GM19452 (cell line): ENCODE measurements around the gene POMGNT2.
"Not testable (repeated sequence)": the region's sequence is repeated elsewhere in the genome, so short reads cannot be mapped to it uniquely, and the experiment has no call there.

Source experiments
- ATAC-seq: cut with Tn5 transposase; IDR thresholded peaks from one replicate; pipeline ENCODE4 v1.9.1; 2021; ENCODE audit not compliant: unreplicated experiment

Gene POMGNT2

DNA sequence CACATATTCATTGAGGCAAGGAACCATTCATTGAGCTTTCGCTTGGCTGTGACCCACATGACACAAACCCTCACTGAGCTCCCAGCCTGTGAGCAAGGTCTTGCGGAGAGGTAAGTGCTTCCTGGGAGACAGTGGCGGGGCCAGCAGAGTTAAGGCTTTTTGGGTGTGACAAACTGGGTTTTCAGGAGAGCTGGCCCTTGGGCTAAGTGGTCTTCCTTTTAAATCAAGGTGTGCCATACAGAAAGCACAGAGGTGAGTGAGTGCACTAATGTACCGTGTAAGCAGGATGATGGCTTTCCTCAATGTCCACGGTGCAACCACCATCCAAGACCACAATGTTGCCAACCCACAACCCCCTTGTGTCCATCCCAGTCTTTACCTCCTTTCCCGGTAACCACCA is 28.6 kb downstream of the POMGNT2 start:
- ATAC-seq: no peak

DNA sequence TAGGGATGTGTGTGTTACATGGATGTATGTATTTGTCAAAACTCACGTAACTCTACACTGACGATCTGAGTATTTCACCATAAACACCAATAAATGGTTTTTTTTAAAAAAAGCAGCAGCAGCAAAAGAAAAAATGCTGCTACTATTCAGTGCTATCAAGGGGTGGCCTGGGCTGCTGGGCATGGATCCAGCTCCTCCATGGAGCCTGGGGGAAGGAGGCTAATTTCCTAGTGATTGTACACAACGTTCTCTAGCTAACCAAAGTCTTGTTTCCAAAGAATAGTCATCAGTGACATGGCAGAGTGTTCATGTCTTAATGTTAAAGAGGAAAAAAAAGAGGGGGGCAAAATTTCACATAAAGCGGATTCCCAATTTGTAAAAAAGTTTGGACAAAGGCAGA is 29.0 kb downstream of the POMGNT2 start:
- no peak for ATAC-seq

DNA sequence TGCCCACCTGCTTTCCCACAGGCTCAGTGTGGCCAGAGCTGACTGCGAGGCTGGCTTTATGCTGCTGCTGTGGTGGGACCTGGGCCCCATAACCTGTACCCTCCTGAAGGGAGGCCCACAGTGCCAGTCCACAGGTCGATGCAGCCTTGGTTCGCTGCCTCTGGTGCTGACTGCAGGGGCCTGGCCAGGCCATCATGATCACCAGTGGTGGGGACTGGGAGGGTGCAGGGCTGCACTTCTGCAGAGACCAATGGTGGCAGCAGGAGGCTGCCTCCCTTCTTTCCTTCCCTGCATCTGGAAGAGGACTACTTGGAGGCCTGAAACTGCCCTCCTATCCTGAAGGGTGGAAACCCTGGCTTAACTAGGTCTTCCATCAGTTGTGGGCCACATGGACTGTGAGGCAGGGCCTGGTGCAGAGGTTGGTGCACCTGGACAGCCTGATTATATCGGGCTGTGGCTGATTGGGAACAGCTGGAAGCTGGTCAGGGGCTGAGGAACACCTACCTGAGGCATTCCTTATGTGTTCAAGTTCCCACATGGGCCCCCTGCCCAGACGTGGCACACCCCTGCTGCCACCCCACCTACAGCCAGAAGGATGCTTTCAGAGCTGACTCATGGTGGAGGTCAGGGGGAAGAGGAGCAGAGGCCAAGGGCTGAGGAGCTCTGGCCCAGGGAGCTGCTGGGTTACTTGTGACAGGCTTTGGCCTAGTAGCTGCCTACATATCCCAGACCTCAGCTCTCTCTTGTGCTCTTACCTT is 29.8 kb downstream of the POMGNT2 start:
- ATAC-seq: no peak

DNA sequence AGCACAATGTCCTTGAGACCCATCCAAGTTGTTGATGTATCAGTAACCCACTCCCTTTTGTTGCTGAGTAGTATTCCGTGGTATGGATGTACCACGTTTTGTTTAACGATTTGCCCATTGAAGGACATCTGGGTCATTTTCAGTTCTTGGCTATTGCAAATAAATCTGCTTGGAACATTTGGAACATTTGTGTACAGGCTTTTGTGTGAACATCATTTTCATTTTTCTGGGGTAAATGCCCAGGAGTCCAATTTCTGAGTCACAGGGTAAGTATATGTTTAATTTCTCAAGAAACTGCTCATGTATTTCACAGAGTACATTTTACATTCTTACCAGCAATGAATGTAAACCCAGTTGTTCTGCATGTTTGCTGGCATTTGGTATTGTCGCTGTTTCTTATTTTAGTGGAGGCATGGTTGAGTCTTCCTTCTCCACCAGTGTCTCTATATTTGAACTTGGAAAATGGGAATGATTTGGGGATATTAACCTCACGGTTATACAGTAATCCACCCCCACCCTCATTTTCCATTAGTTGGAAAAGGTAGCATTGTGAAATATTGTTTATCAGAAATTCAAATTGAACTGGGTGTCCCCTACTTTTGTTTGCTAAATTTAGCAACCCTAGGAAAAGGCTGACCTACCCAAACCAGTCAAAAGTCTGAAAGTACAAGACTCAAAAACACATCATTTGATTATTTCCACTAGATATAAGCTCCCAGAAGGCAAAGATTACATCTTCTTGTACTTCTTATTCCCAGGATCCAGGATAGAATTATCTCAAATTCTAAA is 30.8 kb downstream of the POMGNT2 start:
- no peak for ATAC-seq

DNA sequence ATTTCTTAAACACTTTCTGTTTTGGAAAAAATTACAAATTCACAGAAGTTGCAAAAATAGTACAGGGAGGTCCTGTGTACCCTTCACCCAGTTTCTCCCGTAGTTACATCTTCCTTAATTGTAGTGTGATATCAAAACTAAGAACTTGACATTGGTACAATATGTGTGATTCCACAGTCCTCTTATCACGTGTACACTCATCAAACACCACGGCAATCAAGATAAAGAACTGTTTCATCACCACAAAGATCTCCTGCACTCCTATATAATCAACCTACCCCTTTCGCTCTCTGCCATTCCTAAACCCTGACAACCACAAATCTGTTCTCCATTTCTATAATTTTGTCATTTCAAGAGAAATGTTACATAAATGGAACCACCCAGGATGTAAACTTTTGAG is 31.4 kb downstream of the POMGNT2 start:
- no peak for ATAC-seq

DNA sequence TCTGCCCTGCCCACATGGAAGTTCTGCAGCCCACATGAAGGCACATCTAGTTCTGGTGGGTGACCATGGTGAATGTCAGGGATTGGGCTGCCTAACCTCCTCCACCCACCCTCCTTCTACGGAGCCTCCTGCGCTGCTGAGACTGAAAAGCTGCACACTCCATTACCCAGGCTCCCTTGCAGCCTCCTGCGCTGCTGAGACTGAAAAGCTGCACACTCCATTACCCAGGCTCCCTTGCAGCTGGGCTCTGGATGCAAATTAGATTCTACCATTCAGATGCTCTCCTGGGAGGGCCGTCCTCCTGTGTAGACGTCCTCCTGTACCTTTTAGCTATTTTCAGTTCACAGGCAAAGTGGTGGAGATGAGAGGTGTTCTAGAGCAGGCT is 32.1 kb downstream of the POMGNT2 start:
- ATAC-seq: no peak

DNA sequence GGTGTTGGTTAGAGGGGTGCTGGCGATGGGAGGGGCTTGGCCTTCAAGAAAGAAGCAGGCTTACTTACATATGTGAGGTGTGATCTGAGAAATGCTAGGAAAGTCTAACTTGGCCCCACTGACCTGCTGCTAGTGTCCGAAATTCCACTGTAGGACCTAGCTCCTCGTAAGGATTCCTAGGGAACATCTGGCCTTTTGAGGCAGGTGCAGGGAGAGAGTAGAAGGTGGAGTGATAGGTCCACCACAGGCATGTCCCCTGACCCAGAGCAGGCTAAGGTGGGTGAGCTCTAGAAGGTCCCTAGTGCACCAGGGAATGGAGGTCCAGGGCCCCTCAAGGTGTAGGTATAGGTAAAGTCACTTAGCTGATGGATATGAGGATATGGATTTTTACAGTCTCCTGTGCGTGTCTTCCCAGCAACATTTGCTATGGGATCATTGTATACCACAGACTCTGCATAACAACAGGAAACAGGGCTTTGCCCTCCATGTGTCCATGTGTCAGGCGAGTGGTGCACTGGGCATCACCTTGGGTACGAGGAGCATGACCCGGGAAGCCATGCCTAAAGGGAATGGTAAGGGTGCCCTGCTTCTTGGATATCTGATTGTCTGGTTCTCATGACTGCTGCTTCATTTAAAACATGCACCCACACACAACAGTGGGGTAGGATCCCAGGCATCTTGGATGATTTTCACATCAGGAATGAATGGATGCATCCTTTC is 32.6 kb downstream of the POMGNT2 start:
- no peak for ATAC-seq

DNA sequence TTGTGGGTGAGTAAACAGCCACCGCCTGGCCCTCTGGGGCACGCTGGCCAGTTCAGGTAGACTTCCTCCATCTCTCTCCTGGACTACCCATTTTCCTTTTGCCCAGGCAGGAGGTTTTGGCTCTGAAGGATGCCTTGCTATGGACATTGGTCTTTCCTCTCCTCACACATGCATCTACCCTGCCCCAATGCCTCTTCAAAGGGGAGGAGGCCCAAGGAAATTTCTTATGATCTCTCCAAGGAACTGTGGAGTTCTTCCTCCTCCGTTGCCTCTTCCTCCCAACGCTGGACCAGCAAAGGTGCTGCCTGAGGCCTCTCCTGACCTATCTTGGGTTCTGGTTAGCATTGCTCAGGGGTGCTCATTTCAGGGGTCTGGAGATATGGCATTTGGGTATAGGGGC is 33.5 kb downstream of the POMGNT2 start:
- no peak for ATAC-seq

DNA sequence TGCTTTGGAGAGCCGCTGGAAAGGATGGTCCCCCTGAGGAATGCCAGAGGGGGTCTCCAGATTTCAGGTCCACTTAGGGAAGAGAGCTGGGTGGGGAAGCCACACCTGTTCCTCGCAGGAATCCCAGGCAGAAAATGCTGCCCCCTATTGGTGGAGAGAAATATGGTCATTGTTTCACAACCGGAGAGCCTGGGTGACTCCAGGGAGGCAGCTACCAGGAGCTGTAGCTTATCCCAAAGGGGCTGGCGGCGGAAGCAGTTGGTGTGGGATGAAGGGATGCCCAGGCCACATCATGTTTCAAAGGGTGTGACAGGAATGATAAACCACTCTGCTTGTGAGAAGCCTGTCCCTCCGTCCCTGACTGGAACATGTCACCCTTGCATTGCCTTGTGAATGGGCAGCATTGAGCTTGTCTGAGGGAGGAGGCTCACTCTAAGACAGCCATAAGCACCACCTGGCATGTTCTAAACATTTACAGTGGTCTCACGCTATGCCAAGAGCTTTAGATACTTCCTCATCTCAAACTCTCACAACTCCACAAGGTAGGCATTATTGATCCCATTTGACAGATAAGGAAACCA is 34.5 kb downstream of the POMGNT2 start:
- ATAC-seq: no peak

DNA sequence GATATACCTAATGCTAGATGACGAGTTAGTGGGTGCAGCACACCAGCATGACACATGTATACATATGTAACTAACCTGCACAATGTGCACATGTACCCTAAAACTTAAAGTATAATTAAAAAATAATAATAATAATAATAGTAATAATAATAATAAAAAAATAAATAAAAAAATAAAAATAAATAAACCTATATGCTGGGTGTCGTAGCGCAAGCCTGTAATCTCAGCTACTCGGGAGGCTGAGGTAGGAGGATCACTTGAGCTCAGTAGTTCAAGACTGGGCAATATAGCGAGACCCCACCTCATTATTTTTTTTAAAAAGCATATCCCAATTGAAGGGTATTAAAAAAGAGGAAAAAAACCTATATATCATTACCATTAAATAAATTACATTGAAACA is 35.2 kb downstream of the POMGNT2 start:
- ATAC-seq: not testable (repeated sequence)

DNA sequence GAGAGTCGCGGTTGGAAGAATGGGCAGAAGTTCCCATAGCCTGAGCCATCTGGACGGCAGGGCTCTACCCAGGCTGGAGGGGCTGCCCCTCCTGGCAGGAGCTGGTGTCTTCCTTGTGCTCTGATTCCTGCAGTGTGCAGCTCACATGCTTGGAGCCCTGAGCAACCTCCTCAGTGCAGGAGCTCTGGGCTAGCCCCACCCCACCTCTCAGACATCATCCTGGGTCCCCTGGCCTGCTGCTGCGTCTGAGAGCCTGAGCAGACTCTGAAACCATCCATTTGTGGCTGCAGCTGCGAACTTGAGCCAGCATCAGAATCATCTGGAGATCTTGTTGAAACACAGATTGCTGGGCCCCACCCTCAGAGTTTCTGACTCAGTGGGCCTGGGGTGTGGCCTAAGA is 42.8 kb downstream of the POMGNT2 start:
- ATAC-seq: no peak

DNA sequence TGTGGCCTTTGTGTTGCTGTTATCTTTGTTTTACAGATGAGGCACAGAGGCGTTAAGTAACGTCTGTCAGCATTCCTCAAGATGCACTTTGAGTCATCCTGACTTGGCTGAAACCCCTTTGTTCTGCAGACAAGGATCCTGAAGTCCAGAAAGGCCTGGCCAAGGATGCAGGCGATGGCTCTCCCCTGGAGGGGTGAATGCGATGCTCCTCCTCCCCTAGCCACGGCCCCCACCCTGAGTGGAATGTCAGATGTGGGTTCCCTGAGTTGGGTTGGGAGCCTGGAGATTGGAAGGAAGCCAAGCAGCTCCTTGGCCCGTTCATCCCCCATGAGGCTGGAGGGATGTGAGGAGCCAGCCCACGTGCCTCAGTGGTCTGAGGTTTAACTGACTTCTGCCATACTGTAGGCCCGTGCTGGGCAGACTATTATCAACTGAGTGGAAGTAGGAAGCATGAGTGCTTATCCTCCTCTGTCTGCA is 43.3 kb downstream of the POMGNT2 start:
- no peak for ATAC-seq

DNA sequence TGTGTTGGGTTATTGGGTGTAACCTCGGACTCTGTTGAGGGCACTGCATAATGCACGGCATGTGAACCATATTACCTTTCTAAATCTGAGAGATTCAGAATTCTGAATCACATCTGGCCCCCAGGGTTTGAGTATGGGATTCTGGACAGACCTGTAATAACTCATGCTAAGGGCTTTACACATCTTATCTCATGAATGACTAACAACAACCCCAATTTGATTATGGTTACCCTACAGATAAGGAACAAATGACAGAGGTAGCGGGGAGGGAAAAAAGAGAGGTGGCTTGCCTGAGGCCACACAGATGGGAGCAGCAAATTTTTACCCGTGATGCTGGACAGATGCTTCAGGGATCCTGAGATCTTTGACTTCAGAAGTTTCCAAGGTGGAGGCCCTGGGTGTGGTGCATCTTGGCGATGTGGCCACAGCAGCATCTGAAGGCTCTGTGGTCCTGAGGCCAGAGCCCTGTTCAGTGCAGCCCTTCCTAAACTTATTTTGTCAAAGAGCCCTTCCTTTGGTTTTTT is 43.8 kb downstream of the POMGNT2 start:
- no peak for ATAC-seq

DNA sequence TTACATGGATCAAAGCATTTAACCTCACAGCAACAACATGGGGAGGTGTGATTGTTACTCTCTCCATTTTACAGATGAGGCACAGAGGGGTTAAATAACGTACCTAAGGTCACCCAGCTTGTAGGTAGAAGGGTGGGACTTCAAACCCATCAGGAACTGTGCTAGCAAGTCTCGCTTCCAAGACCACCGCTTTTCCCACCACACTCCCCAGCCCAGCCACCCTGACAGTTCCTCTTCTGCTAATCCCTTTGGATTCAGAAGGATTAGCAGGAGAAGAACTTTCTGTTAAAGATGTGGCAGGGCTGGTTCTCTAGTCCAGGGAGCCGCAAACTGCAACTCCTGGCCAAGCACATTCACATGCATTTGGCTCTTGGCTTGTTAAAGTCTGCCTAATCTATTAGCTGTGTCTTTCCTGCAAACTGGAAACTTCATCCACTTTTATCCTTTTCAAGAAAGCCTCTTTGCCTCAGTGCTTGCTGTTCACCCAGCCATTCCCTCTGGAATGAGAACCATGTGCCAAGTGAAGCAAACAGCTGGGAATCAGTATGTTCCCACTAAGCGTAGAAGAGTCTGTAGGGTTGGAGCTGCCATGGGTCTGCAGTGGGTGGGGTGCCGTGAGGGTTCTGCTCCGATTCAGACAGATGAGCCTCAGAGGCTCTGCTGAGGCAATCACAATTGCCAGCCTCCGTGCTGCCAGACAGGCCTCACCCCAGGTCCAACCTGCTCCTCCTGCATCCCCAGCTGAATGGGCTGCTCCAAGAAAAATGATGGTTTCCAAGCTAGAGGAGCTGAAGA is 44.6 kb downstream of the POMGNT2 start:
- ATAC-seq: no peak

DNA sequence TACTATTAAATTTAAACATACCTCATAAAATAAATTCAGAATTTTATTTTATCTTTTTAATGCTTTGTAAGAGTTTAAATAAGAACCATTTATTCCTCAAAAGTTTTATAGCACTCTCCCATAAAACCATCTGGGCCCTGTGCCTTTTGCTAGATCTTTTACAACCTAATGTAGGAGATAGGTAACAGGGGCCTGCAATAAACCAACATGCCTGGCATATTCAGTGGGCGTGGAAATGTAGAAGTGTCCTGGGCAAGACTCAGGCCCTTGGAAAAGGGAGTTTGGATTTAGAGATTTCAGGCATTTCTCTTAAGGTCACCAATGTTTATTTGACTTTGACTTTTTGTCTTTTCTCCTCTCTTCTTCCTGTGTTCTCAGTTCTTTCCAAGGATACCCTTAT is 46.4 kb downstream of the POMGNT2 start:
- no peak for ATAC-seq

DNA sequence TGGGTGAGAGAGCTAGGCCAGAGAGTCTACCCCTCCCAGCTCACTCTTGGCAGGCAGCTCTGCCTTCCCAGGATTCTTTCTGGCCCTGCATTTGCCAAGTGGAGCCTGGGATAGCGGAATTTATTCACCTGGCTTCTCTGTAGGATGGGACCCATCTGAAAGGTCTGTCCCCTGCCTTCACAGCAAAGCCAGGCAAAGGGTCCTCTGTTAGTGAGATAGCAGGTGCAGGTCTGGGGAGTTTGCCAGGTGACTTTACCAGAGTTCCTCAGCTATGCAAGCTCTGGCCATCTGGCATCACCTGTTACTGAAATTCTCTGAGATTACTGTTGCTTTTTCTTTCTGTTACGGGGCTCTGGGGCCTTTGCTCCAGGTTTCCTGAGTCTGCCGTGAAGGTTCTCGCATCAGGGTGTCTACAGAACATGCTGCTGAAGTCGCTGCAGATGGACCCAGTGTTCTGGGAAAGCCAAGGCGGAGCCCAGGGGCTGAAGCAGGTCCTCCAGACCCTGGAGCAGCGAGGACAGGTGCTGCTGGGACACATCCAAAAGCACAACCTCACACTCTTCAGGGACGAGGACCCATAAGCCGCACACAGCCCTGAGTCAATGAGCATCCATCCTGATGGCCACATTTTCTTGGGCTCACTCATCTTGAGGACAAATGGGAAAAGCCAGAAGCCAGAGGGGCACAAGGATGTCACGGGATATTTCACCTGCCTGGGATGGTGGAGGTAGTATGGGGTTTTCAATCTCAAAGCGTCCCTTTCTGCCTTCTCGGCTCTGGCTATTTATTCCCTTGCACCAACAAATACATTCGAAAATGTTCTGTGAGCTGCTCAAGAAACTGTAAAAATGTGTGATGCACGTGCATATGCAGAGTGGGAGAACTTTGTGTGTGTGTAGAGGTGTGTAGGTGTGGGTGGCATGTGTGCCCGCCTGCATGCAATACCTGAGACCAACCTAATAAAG is 49.8 kb downstream of the POMGNT2 start:
- no peak for ATAC-seq

DNA sequence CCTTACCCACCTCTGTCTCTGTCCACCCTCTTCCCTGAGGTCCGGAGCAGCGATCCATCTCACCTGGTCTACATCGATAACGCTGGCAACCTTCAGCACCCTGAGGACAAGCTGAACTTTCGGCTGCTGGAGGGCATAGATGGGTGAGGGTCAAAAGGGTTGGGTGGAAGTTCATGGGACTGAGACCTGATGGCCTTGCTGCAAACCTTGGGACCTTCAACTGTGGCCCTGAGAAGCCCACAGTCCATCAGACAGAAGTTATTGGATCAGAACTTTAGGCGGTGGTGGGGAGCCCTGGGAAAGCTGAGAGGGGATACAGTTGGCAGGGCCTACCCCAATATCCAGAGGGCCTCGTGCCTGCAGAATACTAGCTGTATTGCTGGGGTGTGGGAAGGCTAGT is 50.5 kb downstream of the POMGNT2 start:
- ATAC-seq: no peak

DNA sequence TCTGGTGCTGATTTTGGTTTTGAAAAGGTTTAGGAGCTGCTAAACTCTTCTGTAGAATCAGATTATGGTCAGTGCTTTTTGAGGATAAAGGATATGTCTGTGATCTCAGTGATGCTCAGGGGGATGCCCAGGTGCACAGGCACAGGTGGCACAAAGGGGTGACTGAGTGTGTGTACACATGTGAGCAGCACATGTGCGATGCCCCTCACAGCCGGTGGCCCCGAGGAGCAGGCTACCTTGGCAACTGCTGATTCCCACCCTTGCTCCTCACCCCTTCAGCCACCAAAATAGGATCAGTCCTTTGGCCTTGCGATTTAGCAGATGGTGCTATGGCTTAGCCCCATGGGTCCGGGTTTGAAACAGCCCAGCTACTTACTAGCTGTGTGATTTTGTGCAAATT is 51.1 kb downstream of the POMGNT2 start:
- no peak for ATAC-seq

DNA sequence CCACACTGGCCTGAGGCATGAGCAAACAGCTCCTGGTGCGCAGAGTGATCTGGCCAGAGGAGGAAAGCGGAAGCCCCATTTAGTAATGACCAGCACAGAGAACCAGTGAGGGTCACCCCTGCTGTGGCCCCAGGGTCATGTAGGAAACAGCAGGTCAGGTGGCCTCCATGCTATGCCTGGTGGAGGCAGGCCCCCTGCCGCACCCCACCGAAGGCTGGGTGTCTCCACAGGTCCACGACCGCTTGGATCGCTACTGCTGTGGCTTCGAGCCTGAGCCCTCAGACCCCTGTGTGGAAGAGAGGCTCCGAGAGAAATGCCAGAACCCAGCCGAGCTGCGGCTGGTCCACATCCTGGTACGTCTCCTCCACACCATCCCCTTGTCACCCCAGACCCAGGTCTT is 52.6 kb downstream of the POMGNT2 start:
- ATAC-seq: no peak
